ENCODE measurements around the gene FAM114A2.
"Not testable (repeated sequence)": the region's sequence is repeated elsewhere in the genome, so short reads cannot be mapped to it uniquely, and the experiment has no call there.

The FAM114A2 gene

GRCh38 chr5:154046486-154046885 lies 7.8 kb upstream of the FAM114A2 start:
- no peak for DNase-seq

- DNase-seq: no peak
These were observed 5.9 kb upstream of the FAM114A2 start for GRCh38 chr5:154044581-154044980.

DNA sequence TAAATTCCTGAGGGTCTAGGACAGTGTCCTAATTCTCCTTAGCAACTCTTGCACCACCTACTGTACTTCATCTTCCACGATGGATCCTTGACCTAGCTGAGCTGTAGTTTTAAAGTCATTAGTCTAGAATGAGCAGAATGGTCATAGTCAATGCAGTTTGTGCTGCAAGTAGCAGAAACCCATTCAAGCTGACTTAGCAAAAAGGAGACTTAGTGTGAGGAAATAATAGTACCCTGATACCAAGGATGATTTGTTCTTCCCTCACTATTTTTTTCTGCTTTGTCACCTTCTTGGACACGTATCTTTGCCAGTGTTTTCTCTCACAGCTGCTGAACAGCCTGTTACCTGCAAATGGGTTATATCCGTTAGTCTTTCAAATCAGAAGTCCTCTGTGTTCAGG lies 5.4 kb upstream of the FAM114A2 start:
- no peak for DNase-seq

DNA sequence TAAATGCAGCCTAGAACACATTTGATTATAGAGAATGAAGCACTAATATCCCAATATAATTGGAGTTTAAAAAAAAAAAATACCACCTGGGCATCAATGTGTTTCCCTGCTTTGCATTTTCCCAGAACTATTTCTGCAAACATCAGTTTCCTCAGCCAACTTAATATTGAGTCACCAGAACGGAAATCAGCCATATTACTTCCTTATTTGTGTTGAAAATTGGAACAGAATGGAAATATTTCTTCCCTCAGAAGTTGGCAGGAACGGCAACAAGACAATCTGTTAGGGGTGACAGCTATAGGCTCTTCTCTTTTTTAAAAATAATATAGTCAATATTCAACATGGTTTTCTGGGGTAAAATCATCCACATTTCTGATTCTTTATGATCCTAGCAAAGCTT lies 4.1 kb upstream of the FAM114A2 start:
- no peak for DNase-seq

- no peak for DNase-seq
These were observed 734 bp upstream of the FAM114A2 start for GRCh38 chr5:154039458-154039829.

- no peak for DNase-seq
These were observed 426 bp downstream of the FAM114A2 start for GRCh38 chr5:154038261-154038706.

- DNase-seq: no peak
These were observed 3.8 kb downstream of the FAM114A2 start for GRCh38 chr5:154034944-154035343.

DNA sequence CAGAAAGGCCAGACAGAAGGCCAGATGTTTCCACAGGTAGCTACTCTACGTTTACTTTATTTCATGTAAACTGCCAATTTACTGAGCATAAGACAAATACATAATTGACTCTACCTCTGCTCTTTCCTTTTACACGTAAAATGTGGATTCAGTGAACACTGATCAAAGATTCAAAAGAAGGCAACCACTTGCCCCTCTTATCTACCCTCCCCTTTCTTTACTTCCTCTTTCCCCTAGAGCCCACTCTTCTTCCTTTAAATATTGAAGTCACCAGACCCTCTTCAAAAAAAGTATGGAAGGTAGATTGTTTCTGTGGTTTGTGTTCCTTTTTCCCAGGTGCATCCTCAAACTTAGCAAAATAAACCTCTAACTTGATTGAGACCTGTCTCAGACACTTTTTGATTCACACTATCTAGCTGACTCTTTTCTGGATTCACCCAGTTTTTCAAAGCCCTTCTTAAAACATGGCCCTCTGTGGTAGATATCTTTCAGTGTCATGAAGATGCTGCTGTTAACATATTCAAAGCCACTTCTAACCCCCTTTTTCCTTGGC lies 6.7 kb downstream of the FAM114A2 start:
- no peak for DNase-seq

- DNase-seq: no peak
These were observed 12.8 kb downstream of the FAM114A2 start for GRCh38 chr5:154025951-154026350.

DNA sequence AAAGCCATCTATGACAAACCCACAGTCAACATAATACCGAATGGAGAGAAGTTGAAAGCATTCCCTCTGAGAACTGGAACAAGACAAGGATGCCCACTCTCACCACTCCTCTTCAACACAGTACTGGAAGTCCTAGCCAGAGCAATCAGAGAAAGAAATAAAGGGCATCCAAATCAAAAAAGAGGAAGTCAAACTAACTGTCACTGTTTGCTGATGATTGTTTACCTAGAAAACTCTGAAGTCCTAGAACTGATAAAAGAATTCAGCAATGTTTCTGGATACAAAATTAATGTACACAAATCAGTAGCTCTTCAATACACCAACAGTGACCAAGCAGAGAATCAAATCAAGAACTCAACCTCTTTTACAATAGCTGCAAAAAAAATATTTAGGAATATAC lies 19.8 kb downstream of the FAM114A2 start:
- DNase-seq: not testable (repeated sequence)

DNA sequence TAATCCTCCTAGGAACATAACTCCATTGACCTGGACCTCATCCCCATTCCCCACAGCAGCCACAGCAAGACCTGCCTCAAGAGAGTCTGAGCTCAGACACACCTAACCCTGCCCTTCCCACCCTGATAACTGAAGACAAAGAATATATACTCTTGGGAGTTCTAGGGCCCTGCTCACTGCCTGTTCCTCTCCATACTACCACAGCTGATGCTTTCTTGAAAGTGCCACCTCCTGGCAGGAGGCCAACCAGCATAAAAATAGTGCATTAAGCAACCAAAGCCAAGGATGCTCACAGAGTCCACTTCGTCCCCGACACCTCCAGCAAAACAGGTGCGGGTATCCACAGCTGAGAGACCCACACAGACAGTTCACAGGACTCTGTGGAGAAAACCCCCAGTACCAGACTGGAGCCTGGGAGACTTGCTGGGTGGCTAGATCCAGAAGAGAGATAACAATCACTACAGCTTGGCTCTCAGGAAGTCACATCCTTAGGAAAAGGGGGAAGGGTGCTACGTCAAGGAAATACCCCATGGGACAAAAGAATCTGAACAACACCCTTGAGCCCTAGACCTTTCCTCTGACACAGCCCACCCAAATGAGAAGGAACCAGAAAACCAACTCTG lies 23.5 kb downstream of the FAM114A2 start:
- DNase-seq: no peak

GRCh38 chr5:154010660-154011059 lies 28.1 kb downstream of the FAM114A2 start:
- no peak for DNase-seq

DNA sequence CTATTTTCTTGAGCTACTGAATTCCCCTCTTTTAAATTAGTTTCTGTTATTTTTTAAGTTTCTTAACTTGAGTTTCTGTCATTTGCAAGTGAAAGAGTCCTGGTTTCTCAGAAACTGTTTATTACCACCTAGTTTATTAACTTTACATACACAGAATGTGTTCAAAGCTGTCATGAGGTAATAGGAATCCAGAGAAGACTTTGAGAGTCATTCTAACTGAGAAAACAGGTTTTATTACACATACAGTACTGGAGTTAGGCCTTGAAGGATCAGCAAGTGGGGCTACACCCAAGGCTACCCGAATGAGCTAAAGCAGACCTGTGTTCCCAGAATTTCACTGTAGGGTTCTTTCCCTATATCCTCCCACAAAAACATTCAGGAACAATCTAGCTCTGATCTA lies 33.1 kb downstream of the FAM114A2 start:
- DNase-seq: no peak

DNA sequence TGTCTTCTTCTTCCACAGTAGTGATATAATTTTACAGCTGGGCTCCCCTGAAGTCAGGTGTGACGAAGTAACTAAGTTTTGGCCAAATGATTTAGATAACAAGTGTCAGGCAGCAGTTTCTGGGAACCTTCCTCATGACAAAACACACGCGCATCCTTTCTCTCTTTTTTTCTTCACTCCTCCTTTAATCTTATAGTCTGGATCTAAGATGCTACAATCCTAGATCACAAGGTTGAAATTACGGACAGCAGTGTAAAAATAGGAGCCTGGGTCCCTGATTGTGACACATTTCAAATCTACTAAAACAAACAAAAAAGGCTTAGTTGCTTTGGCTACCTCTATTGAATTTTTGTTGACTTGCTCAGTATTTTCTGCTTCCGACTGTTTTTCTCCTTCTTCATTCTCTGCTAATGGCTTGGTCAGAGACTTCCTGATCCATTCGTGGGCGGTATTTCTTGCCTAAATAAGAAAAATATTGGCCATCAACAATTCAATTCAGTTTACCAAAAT lies 36.1 kb downstream of the FAM114A2 start:
- DNase-seq: no peak

DNA sequence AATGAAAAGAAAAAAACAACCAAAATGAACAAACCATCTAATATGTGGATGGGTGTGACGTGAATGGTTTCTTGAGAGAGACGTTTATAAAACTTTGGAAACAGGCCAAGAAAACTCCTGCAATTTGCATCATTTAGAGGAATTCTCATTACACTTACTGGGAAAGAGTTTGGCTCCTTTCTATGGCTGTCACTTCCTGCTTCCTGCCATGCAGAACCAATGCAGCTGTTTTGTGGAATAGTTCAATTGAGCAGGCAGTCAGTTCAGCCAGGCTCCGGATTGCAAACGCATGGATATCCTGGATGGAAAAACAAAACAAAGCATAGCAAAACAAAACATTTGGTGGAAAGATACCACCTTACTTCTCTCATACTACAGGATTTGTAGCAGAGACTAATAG lies 36.6 kb downstream of the FAM114A2 start:
- DNase-seq: no peak

DNA sequence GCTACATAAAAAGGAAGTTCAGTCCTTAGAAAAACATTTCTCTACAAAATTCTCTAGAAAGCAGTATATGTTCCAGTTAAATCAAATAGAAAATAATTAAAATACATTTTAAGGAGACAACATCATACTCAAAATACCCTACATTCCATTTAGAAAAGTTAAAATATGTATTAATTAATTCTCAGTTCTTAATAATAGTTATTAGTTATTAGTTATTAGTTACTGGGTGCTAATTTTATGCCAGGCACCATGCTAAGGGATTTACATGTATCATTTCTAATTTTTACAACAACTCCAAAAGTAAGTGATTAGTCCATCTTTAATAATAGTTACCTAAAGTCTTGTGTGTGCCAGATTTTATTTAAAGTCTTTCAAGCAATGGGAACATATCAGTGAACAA lies 38.0 kb downstream of the FAM114A2 start:
- DNase-seq: no peak

GRCh38 chr5:153999995-154000394 lies 38.7 kb downstream of the FAM114A2 start:
- DNase-seq: no peak

- DNase-seq: no peak
These were observed 39.9 kb downstream of the FAM114A2 start for GRCh38 chr5:153998768-153999167.

- no peak for DNase-seq
These were observed 40.7 kb downstream of the FAM114A2 start for GRCh38 chr5:153998010-153998409.

DNA sequence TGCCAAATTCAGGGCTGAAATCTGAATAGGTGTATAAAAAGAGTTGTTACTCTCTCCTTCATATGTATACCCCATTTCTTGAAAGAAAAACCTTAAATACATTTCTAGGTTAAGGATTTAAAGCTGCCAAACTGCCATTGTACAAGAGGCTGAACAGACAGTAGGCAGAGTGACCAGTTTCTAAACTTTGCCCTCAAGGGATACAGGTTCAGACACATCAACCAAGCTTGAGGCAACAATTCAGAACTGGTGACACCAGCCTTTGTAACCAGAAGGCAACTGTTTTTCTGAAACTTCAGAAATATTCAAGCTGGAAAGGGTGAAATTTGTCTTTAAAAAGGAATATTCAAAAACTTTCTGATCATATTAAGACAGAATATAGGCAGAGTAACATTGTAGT lies 47.5 kb downstream of the FAM114A2 start:
- DNase-seq: no peak

DNA sequence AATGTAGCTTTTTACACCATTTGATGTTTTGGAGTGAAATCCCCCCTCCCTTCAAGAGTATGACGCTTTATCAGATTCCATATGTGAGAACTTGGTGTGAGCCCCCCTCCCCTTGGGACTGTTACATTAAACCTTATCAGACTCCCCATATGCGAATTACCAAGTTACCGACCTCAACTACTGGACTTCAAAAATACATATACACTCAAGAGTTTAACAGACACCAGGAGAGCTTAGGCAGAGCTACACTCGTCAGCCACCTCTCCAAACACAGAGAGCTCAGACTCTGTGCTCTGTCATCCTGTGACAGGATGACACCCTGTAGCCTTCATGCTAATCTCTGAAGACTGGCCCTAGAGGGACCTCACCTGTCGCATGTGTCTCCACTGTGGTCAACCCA lies 50.2 kb downstream of the FAM114A2 start:
- no peak for DNase-seq

DNA sequence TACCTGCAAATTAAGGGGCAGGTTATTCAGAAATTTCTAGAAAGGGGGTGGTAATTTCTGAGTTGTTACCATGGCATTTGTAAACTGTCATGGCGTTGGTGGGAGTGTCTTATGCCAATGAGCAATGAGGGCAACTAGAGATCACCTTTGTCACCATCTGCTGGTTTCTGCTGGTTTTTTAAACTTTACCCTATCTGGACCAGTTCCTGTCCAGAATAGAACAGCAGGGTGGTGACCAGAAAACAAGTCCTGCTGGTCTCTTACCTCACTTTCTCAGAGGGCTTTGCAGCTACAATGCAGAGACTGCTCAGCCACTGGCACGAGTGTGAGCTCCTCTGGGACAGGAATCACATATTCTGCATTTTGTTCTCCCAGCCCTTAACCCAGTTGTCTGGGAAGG lies 51.4 kb downstream of the FAM114A2 start:
- no peak for DNase-seq

GRCh38 chr5:153985498-153985897 lies 53.2 kb downstream of the FAM114A2 start:
- DNase-seq: no peak

- DNase-seq: no peak
These were observed 54.8 kb downstream of the FAM114A2 start for GRCh38 chr5:153983885-153984284.
